Measurements from ENCODE around the gene ACAA2. TPM values are rescaled to one million over a fixed set of nuclear protein-coding genes. Genes with fewer than 3 reads are reported as not detected.

The ACAA2 gene
- total RNA-seq, 2 donors from 2014 or later = 19.9 to 37.0 TPM

DNA sequence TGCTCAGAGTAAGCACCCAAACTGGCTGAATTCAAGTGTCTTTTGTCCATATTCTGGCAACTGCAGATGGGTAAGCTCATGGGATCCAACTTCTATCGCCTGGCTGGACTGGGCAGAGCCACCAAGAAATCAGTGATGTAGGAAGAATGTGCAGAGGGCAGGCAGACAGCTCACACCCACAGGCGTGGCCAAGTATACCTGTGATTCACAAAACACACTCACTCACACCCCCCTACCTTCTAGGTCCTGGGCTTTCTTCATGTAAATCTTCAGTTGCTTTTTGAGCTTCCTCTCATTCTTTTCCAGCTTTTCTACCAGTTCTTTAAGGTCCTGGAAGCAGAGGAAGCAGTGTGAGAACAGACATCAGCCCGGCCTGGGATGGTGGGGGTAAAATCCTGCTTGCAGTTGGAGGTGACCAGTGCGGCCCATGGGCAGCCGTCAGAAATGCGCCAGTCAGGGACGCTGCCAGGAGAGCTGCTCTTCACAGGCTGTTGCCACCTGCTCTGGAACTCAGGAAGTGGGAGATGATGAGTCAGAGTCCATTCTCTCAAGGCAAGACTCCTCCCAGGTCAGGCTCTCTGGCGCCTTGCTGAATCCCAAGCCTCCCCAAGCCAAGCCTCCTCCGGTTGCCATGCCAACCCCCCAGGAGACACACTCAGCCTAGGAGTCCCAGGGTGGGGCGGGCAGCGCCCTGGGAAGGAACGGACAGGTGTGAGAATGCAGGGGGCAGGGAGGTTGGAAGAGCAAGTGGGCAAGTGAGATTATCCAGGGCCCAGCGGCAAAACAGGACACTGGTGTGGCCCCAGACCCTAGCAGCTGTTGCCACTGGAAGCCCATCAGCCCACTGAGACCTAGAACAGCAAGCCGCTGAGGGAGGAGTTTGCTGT is 36.2 kb upstream of the ACAA2 start:
- Histone ChIP-seq H3K27ac (no peak overlapping the region), H3K4me1 (replicated peaks) (no peaks in the 10 kb centered on the region), H3K9me3 (no peaks in the 10 kb centered on the region), H3K36me3 (no peaks in the 10 kb centered on the region), H3K4me3 (no peak overlapping the region), H3K27me3 (replicated peaks; ENCODE audit: insufficient read depth) (no peaks in the 10 kb centered on the region)
- intact Hi-C loops (cut with DNase I) = no loop called here
- WGBS = 66% methylated on average over 14 of the region's 14 CpGs
- no peak for DNase-seq (ENCODE audit: low spot score)
- TF ChIP-seq POLR2AphosphoS5 (IDR thresholded peaks at IDR 0.05) = no peak

DNA sequence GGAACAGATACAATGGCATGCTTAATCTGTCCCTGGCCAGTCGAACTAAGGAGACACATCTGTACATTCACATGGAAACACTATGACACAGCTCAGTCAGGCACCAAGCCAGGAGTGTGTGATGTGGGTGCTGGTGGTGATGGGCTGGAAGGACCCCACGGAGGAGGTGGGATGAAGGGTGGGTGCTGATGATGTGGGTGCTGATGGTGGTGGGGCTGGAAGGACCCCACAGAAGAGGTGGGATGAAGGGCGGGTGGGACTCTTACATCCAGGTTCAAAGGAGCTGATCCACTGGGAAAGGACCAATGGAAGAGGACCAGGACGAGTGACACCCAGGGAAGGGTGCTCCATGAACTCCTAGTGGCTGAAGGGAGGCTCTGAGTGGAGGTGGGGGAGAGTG is 34.8 kb upstream of the ACAA2 start:
- no peaks in the 10 kb centered on the region for H3K4me1 ChIP-seq (replicated peaks)
- H3K9me3 ChIP-seq = no peaks in the 10 kb centered on the region
- TF ChIP-seq, protein P1, sequence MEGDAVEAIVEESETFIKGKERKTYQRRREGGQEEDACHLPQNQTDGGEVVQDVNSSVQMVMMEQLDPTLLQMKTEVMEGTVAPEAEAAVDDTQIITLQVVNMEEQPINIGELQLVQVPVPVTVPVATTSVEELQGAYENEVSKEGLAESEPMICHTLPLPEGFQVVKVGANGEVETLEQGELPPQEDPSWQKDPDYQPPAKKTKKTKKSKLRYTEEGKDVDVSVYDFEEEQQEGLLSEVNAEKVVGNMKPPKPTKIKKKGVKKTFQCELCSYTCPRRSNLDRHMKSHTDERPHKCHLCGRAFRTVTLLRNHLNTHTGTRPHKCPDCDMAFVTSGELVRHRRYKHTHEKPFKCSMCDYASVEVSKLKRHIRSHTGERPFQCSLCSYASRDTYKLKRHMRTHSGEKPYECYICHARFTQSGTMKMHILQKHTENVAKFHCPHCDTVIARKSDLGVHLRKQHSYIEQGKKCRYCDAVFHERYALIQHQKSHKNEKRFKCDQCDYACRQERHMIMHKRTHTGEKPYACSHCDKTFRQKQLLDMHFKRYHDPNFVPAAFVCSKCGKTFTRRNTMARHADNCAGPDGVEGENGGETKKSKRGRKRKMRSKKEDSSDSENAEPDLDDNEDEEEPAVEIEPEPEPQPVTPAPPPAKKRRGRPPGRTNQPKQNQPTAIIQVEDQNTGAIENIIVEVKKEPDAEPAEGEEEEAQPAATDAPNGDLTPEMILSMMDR (IDR thresholded peaks at IDR 0.05) = no peak
- TF ChIP-seq POLR2A (IDR thresholded peaks at IDR 0.05) (no peak), POLR2AphosphoS5 (IDR thresholded peaks at IDR 0.05) (no peak)
- H3K27me3 ChIP-seq (replicated peaks; ENCODE audit: insufficient read depth) = no peaks in the 10 kb centered on the region
- intact Hi-C loops (cut with DNase I) = no loop called here
- no peak for DNase-seq (ENCODE audit: low spot score)
- no peaks in the 10 kb centered on the region for H3K36me3 ChIP-seq
- H3K27ac ChIP-seq = no peak overlapping the region
- H3K4me3 ChIP-seq = no peak overlapping the region
- WGBS = 86% methylated on average over 4 of the region's 4 CpGs

- Histone ChIP-seq H3K36me3 (no peaks in the 10 kb centered on the region), H3K27ac (no peak overlapping the region), H3K9me3 (no peaks in the 10 kb centered on the region), H3K4me3 (no peak overlapping the region), H3K4me1 (replicated peaks) (no peaks in the 10 kb centered on the region), H3K27me3 (replicated peaks; ENCODE audit: insufficient read depth) (no peaks in the 10 kb centered on the region)
- WGBS = 93% methylated on average over 8 of the region's 8 CpGs
- no peak for TF ChIP-seq POLR2AphosphoS5 (IDR thresholded peaks at IDR 0.05)
- TF ChIP-seq, protein P1 (IDR thresholded peaks at IDR 0.05) = no peak
- TF ChIP-seq POLR2A (IDR thresholded peaks at IDR 0.05) = no peak
- intact Hi-C loops (cut with DNase I) = no loop called here
- no peak for DNase-seq (ENCODE audit: low spot score)
Observed at GRCh38 chr18:49847524-49847923, 34.2 kb upstream of the ACAA2 start.

DNA sequence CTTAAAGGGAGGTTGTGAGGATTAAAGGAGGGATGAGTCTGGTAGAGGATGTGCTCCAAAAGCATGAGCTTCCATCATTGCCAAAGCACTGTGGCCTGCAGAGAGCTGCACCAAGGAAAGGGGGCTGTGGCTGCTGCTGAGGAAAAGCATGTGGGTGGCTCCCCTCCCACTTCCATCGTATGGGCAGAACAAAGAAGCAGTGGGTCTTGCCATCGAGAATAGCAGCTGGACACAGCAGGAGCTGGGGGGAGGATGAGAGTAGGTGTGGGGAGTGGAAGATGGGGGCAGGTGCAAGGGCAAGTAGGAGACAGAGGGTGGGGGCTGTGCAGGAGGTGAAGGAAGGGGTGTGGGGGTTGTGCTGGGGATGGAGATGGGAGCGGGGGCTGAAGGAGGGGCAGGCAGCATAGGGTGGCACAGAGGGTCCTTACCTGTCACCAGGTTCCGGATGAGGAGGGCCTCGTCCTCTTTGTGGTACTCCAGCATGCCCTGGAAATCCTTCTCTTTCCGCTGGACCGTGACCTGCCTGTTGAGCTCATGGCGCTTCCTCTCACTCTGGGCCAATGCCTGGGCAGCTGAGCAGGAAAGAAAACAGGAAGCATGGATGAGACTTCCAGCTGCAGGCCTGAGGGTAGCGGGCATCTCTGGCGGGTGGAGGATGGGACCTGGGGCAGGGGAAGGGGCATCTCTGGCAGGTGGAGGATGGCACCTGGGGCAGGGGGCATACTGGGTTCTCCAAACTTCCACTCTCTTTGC is 33.6 kb upstream of the ACAA2 start:
- Histone ChIP-seq H3K27me3 (replicated peaks; ENCODE audit: insufficient read depth) (no peaks in the 10 kb centered on the region), H3K9me3 (no peaks in the 10 kb centered on the region), H3K27ac (no peak overlapping the region), H3K36me3 (no peaks in the 10 kb centered on the region), H3K4me1 (replicated peaks) (no peaks in the 10 kb centered on the region), H3K4me3 (no peak overlapping the region)
- no peak for DNase-seq (ENCODE audit: low spot score)
- intact Hi-C loops (cut with DNase I) = no loop called here
- no peak for TF ChIP-seq POLR2AphosphoS5 (IDR thresholded peaks at IDR 0.05)
- TF ChIP-seq POLR2A (IDR thresholded peaks at IDR 0.05) = no peak
- TF ChIP-seq, protein P1 (IDR thresholded peaks at IDR 0.05) = no peak
- 86% methylated on average over 10 of the region's 10 CpGs for WGBS

DNA sequence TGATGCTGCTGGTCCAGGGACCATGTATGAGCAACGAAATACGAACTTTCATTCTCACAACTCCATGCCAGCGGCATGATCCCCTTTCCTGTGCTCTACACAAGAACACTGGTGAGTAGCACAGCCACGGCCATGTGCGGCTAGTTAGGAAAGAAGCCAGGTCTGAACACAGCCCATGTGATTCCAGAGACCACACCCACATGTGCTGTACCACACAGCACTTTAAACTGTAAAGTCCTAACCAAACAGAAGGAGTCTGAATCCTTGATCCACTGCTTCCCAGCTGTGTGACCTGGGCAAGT is 33.0 kb upstream of the ACAA2 start:
- Histone ChIP-seq H3K27ac (no peak overlapping the region), H3K9me3 (no peaks in the 10 kb centered on the region), H3K4me3 (no peak overlapping the region), H3K4me1 (replicated peaks) (no peaks in the 10 kb centered on the region), H3K27me3 (replicated peaks; ENCODE audit: insufficient read depth) (no peaks in the 10 kb centered on the region), H3K36me3 (no peaks in the 10 kb centered on the region)
- WGBS = 74% methylated on average over 5 of the region's 5 CpGs
- intact Hi-C loops (cut with DNase I) = no loop called here
- TF ChIP-seq POLR2A (IDR thresholded peaks at IDR 0.05) (no peak), POLR2AphosphoS5 (IDR thresholded peaks at IDR 0.05) (no peak)
- TF ChIP-seq, protein P1 (IDR thresholded peaks at IDR 0.05) = no peak
- no peak for DNase-seq (ENCODE audit: low spot score)

Data from prostate gland (tissue), 2 donors.